Esophagus muscularis mucosa (tissue), 3 donors: ENCODE data around the gene AP2A1.

Experiments
- EP300 ChIP-seq: sonication (generic); formaldehyde crosslinking; IDR thresholded peaks from one replicate; pipeline ENCODE4 v1.6.1; 2017; ENCODE audit warnings: antibody characterized with exemption
- TF ChIP-seq, protein P1 (sequence below), 3 experiments: fragments of 200-600 bp in 2 of 3; fragments of 450-650 bp in 1 of 3; sonication (generic) in 2 of 3; IDR thresholded peaks; one replicate each; pipeline ENCODE4 v1.5.1; 2017 to 2019; ENCODE audit warnings: antibody characterized with exemption in 3 of 3, mild to moderate bottlenecking in 2 of 3, moderate library complexity in 1 of 3

- TF ChIP-seq EP300, result no peak
- TF ChIP-seq, protein P1, sequence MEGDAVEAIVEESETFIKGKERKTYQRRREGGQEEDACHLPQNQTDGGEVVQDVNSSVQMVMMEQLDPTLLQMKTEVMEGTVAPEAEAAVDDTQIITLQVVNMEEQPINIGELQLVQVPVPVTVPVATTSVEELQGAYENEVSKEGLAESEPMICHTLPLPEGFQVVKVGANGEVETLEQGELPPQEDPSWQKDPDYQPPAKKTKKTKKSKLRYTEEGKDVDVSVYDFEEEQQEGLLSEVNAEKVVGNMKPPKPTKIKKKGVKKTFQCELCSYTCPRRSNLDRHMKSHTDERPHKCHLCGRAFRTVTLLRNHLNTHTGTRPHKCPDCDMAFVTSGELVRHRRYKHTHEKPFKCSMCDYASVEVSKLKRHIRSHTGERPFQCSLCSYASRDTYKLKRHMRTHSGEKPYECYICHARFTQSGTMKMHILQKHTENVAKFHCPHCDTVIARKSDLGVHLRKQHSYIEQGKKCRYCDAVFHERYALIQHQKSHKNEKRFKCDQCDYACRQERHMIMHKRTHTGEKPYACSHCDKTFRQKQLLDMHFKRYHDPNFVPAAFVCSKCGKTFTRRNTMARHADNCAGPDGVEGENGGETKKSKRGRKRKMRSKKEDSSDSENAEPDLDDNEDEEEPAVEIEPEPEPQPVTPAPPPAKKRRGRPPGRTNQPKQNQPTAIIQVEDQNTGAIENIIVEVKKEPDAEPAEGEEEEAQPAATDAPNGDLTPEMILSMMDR (IDR thresholded peaks at IDR 0.05), result no peak
Observed at GRCh38 chr19:49767381-49767780, 580 bp downstream of the AP2A1 start.
